22Rv1 (cell line): ENCODE results near the gene SNCAIP.

Source experiments
- ZFX ChIP-seq: fragments of 450-650 bp; IDR thresholded peaks from 2 replicates; pipeline ENCODE4 v1.6.1; 2017; ENCODE audit warnings: antibody characterized with exemption, borderline replicate concordance
- TF ChIP-seq, protein P1 (sequence below): fragments of 450-650 bp; IDR thresholded peaks from 2 replicates; pipeline ENCODE4 v1.5.1; 2017; ENCODE audit warnings: mild to moderate bottlenecking

DNA sequence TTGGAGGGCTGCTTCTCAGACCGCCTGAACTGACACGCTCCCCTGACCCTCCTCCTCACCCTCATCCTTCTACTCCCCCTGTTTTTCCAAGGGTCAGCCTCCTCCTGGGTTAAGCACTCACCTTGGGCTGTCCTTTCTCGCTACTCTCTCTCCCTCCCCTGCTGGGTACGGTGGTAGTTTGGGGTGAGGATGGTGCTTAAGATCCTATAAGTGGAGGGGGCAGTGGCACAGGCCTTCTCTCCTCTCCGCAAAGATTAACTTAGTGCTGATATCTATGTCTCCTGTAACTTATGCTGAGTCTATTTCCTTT lies 159.7 kb downstream of the SNCAIP start:
- TF ChIP-seq, protein P1, sequence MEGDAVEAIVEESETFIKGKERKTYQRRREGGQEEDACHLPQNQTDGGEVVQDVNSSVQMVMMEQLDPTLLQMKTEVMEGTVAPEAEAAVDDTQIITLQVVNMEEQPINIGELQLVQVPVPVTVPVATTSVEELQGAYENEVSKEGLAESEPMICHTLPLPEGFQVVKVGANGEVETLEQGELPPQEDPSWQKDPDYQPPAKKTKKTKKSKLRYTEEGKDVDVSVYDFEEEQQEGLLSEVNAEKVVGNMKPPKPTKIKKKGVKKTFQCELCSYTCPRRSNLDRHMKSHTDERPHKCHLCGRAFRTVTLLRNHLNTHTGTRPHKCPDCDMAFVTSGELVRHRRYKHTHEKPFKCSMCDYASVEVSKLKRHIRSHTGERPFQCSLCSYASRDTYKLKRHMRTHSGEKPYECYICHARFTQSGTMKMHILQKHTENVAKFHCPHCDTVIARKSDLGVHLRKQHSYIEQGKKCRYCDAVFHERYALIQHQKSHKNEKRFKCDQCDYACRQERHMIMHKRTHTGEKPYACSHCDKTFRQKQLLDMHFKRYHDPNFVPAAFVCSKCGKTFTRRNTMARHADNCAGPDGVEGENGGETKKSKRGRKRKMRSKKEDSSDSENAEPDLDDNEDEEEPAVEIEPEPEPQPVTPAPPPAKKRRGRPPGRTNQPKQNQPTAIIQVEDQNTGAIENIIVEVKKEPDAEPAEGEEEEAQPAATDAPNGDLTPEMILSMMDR, result no peak
- no peak for TF ChIP-seq ZFX
